Measurements from ENCODE around the gene MIS18A. TPM values are rescaled to one million over a fixed set of nuclear protein-coding genes. Genes with fewer than 3 reads are reported as not detected.

The MIS18A gene
- polyA plus RNA-seq, 4 donors, result 17.3 to 28.0 (median 26.5) TPM

GRCh38 chr21:32256873-32257620 lies 21.8 kb downstream of the MIS18A start:
- DNase-seq (ENCODE audit: low read depth in 4 of 4, low spot score in 3 of 4), result peak in 1 of 4 donors; percentile 75

- DNase-seq (ENCODE audit: low read depth in 4 of 4, low spot score in 3 of 4), result no peak
Observed at GRCh38 chr21:32256251-32256650, 22.6 kb downstream of the MIS18A start.

- DNase-seq (ENCODE audit: low read depth in 4 of 4, low spot score in 3 of 4), result no peak
Observed at GRCh38 chr21:32253215-32253641, 25.6 kb downstream of the MIS18A start.

GRCh38 chr21:32252136-32252535 lies 26.7 kb downstream of the MIS18A start:
- DNase-seq (ENCODE audit: low read depth in 4 of 4, low spot score in 3 of 4), result no peak

GRCh38 chr21:32249511-32250280 lies 29.2 kb downstream of the MIS18A start:
- DNase-seq (ENCODE audit: low read depth in 4 of 4, low spot score in 3 of 4), result no peak

- DNase-seq (ENCODE audit: low read depth in 4 of 4, low spot score in 3 of 4), result peak in 1 of 4 donors; percentile 40
Observed at GRCh38 chr21:32248571-32249461, 30.0 kb downstream of the MIS18A start.

GRCh38 chr21:32246571-32247140 lies 32.2 kb downstream of the MIS18A start:
- no peak for DNase-seq (ENCODE audit: low read depth in 4 of 4, low spot score in 3 of 4)

- DNase-seq (ENCODE audit: low read depth in 4 of 4, low spot score in 3 of 4), result no peak
Observed at GRCh38 chr21:32245971-32246370, 32.9 kb downstream of the MIS18A start.

GRCh38 chr21:32240851-32241687 lies 37.8 kb downstream of the MIS18A start:
- no peak for DNase-seq (ENCODE audit: low read depth in 4 of 4, low spot score in 3 of 4)

GRCh38 chr21:32239551-32239950 lies 39.3 kb downstream of the MIS18A start:
- no peak for DNase-seq (ENCODE audit: low read depth in 4 of 4, low spot score in 3 of 4)

GRCh38 chr21:32238063-32238462 lies 40.8 kb downstream of the MIS18A start:
- DNase-seq (ENCODE audit: low read depth in 4 of 4, low spot score in 3 of 4), result no peak

GRCh38 chr21:32237021-32237420 lies 41.8 kb downstream of the MIS18A start:
- DNase-seq (ENCODE audit: low read depth in 4 of 4, low spot score in 3 of 4), result no peak

GRCh38 chr21:32233722-32234301 lies 45.0 kb downstream of the MIS18A start:
- no peak for DNase-seq (ENCODE audit: low read depth in 4 of 4, low spot score in 3 of 4)

GRCh38 chr21:32233055-32233546 lies 45.7 kb downstream of the MIS18A start:
- DNase-seq (ENCODE audit: low read depth in 4 of 4, low spot score in 3 of 4), result no peak

- no peak for DNase-seq (ENCODE audit: low read depth in 4 of 4, low spot score in 3 of 4)
Observed at GRCh38 chr21:32226444-32226843, 52.4 kb downstream of the MIS18A start.
